Body of pancreas (tissue), 4 donors: ENCODE data around the gene MSH2.

Experiments
- CTCF ChIP-seq, 7 experiments: fragments of 450-650 bp in 4 of 7; fragments of 200-600 bp in 3 of 7; sonication (generic) in 3 of 7; IDR thresholded peaks; one replicate each; pipeline ENCODE4 v1.5.1; 2016 to 2019; ENCODE audit warnings: antibody characterized with exemption in 7 of 7
- POLR2A ChIP-seq, 3 donors: fragments of 450-650 bp; IDR thresholded peaks; one replicate each; pipeline ENCODE4 v1.6.1; 2016; ENCODE audit warnings: antibody characterized with exemption in 3 of 3, mild to moderate bottlenecking in 2 of 3

DNA sequence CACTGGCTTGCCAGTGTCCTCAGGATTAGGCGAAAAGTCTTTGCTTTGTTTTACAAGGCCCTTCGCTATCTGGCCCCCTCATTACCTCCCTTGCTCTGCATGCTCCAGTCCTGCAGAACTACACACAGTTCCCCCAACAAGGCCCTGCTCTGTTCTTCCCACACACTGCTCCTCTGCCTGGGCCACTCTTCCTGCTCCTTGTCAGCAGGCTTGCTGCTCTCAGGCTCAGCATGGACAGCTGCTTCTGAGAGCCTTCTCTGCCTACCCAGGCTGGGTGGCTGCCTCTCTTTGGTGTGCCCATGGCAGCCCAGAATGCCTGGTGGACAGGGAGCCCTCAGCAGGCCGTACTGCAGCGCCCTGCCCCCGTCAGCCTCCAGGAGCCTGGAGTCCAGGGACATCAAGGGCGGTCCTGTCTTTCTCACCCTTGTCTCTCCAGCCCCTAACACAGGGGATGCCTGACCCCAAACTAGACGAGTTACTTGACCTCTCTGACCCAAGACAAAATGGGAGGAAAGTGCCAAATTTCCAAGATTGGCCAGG, 111.1 kb downstream of the MSH2 start:
- no peak for TF ChIP-seq POLR2A (IDR thresholded peaks at IDR 0.05)
- TF ChIP-seq CTCF (IDR thresholded peaks at IDR 0.05), result no peak
